HG03442 (cell line): Measurements from ENCODE around the gene CCDC172.

Experiments
- ATAC-seq: cut with Tn5 transposase; IDR thresholded peaks from one replicate; pipeline ENCODE4 v1.9.1; 2021; ENCODE audit warnings: mild to moderate bottlenecking, moderate library complexity; ENCODE audit not compliant: unreplicated experiment

CCDC172 gene

DNA sequence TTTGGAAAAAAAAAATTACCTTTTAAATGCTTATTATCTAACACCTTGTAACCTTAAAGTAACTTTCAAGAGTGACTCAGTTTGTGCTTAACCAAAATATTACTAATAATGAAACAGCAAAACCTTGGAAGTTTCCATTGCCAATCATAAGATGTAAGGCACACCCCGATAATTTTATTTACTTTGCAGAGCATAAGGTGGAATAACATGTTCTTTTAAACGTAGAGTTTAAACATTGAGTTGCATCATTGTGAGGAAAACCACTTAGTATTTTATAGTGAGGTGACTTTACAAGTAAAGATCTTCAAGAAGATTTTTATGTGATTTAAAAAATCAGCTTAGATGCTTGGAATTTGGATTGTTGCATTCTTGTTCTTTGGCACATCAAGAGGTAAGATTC lies 103.4 kb downstream of the CCDC172 start, which contains the start of gene PNLIPRP3:
Gene PNLIPRP3 (plus strand): TSS at position 177 of the 400 bp plus-strand sequence. CDS start 166 bp downstream, at position 343.
- ATAC-seq = no peak

DNA sequence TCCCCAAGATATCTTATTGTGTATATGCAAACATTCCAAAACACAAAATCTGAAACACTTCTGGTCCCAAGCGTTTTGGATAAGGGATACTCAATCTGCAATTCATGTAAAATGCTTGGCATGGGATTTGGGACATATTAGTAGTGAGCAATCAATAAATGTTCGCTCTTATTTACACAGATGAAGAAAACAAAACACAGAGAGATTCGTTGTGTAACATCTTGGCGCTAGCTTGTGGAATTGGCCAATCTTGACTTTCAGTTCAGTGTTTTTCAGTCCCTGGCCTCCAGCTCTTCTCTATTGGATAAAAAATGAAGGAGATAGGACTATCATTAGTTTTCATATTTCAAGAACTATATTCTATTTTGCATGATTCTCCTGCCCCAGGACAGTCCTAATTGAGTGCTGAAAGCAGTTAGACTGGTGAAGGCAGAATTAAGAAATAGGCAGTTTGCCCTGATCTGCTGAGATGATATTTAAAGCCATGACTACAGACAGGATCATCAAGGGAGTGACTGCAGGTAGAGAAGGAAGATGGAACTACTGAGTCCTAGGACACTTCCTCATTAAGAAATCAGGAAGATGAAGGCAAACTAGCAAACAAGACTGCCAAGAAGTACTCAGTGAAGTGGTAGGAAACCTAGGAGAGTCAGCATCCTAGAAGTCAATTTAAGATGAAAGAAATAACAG lies 105.2 kb downstream of the CCDC172 start:
- no peak for ATAC-seq
